GM20000 (cell line): Measurements from ENCODE around the gene SCYGR1.
"Not testable (repeated sequence)": the region's sequence is repeated elsewhere in the genome, so short reads cannot be mapped to it uniquely, and the experiment has no call there.

Experiments used
- DNase-seq: peaks from one replicate; pipeline ENCODE4 v3.0.0; 2012; ENCODE audit warnings: low spot score
- TF ChIP-seq, protein P1 (sequence below): IDR thresholded peaks from 2 replicates; pipeline ENCODE4 v1.5.1; 2012; ENCODE audit warnings: mild to moderate bottlenecking, control low read depth; ENCODE audit errors: extremely low read depth, missing control alignments

SCYGR1 gene, protein sequence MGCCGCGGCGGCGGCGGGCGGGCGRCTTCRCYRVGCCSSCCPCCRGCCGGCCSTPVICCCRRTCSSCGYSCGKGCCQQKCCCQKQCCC

DNA sequence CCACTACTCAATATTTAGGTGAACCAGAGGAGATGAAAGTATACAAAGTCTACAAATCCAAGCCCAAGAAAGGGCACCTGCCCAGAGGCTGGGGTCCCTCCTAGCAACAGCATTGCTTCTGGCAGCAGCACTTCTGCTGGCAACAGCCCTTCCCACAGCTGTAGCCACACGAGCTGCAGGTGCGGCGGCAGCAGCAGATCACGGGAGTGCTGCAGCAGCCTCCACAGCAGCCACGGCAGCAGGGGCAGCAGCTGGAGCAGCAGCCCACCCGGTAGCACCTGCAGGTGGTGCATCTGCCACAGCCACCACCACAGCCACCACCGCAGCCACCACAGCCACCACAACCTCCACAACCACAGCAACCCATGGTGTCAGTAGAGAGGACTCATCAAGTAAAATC lies at the start of gene SCYGR1:
SCYGR1 (minus strand) TSS at position 367 of the 400 bp plus-strand sequence; CDS start at position 367, 0 bp downstream.
- DNase-seq: not testable (repeated sequence)

DNA sequence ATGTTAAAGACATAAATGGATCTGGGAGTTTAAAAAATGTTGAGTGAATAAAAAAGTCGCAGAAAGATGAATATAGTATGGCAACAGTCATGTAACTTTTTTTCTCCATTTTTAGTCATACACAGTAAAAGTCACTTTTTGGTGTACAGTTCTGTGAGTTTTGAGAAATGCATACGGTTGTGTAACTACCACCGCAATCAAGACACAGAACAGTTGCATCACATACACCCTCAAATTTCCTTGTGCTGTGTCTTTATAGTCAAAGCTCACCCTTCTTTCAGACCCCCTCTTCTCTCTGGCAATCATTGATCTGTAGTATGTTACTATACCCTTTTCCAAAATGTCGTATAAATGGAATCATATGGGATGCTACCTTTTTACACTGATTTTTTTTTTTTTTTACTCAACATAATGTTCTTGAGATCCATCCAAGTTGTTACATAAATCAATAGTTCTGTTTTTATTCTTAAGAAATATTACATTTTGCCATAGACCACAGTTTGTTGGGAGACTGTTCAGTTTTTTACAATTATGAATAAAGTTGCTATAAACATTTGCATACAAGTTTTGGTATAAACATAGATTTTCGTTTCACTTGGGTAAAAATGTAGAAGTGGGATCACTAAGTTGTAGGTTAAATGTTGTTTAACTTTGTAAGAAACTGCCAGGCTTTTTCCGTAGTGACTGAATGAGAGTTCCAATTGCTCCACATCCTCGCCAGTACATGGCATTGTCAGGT lies 48.9 kb upstream of the SCYGR1 start:
- TF ChIP-seq, protein P1, sequence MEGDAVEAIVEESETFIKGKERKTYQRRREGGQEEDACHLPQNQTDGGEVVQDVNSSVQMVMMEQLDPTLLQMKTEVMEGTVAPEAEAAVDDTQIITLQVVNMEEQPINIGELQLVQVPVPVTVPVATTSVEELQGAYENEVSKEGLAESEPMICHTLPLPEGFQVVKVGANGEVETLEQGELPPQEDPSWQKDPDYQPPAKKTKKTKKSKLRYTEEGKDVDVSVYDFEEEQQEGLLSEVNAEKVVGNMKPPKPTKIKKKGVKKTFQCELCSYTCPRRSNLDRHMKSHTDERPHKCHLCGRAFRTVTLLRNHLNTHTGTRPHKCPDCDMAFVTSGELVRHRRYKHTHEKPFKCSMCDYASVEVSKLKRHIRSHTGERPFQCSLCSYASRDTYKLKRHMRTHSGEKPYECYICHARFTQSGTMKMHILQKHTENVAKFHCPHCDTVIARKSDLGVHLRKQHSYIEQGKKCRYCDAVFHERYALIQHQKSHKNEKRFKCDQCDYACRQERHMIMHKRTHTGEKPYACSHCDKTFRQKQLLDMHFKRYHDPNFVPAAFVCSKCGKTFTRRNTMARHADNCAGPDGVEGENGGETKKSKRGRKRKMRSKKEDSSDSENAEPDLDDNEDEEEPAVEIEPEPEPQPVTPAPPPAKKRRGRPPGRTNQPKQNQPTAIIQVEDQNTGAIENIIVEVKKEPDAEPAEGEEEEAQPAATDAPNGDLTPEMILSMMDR: no peak
- no peak for DNase-seq

DNA sequence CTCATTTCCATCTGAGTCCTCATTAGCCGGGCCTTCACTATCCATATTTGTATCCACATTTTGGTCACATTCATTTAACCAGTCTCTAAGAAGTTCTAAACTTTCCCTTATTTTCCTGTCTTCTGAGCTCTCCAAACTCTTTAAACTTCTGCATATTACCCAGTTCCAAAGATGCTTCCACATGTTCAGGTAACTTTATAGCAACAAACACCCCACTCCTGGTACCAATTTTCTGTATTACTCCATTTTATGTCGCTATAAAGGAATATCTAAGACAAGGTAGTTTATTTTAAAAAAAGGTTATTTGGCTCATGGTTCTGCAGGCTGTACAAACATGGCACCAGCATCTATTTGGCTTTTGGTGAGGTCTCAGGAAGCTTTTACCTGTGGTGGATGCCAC lies 45.4 kb upstream of the SCYGR1 start:
- DNase-seq: no peak

DNA sequence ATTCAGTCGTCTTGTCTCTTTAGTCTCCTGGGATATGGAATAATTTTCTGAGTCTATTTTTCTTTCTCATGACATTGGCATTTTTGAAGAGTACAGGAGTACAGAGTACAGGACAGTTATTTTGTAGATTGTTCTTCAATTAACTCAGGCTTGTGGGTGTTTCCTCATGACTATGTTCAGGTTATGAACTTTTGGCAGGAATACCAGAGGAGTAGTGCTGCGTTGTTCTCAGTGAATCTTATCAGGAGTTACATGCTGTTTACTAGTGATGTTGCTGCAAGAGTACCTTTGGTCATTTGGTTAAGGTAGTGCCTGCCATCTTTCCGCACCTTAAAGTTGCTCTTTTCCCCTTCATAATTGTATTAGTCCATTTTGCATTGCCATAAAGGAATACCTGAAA lies 42.9 kb upstream of the SCYGR1 start:
- TF ChIP-seq, protein P1: no peak
- DNase-seq: no peak

More for the DNA sequence above, 45.4 kb upstream of the SCYGR1 start:
- TF ChIP-seq, protein P1: no peak

DNA sequence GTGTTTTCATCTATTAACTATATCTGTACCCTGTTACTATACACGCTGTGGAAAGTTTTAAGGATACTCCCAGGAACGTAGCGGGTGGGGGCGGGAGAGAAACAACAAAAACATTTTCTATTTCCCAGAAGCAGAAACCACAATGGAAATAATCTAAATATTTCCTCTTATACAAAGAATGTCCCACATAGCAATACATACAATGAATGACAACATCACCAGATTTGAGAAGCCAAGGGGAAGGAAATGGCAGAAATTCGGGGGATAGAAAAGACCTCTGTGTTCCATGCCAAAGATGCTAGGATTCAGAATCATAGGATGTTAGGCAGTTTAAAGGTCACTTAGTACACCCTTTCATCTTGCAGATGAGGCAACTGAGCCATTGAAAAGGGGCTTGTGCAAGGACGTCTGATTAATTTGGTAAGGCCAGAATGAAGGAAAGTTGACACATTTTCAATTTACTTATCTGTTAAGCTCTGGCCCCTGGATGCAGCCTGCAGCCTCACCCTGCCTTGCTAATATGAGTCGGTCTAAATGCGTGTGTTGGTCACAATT lies 41.1 kb upstream of the SCYGR1 start:
- DNase-seq: no peak
- TF ChIP-seq, protein P1: no peak

DNA sequence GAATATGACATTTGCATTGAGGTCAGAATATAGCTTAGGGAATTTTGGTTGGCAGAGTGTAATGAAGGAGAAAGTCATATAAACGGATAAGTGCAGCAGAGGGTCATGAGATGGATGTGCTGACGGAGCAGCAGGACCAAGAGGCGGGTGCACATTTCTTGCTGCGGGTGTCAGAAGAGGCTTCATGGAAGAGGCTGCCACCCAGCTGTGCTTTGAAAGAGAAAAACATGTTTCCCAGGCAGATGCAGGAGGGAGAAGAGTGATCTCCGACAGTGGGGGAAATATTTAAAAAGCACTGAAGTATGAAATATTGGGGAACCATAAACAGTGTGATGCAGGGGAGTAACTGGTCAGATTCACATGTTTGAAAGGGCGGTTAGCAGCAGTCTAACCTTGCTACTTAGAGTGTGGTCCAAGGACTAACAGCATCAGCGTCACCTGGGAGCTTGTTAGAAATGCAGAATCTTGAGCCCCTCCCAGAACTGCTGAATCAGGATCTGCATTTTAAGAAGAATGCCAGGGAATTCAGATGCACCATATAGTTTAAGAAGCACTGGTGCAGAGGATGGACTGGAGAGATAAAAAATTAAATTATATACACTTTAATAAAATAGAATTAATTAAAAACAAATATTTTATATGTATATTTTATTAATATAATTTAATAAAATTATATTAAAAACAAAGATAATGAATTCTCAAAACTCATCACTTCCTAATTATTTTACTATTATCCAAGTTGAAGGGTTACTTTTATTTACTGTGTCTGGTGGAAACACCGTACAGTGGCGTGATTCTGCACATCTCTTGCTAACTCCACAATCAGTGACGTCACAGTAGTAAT lies 36.1 kb upstream of the SCYGR1 start:
- TF ChIP-seq, protein P1: no peak

DNA sequence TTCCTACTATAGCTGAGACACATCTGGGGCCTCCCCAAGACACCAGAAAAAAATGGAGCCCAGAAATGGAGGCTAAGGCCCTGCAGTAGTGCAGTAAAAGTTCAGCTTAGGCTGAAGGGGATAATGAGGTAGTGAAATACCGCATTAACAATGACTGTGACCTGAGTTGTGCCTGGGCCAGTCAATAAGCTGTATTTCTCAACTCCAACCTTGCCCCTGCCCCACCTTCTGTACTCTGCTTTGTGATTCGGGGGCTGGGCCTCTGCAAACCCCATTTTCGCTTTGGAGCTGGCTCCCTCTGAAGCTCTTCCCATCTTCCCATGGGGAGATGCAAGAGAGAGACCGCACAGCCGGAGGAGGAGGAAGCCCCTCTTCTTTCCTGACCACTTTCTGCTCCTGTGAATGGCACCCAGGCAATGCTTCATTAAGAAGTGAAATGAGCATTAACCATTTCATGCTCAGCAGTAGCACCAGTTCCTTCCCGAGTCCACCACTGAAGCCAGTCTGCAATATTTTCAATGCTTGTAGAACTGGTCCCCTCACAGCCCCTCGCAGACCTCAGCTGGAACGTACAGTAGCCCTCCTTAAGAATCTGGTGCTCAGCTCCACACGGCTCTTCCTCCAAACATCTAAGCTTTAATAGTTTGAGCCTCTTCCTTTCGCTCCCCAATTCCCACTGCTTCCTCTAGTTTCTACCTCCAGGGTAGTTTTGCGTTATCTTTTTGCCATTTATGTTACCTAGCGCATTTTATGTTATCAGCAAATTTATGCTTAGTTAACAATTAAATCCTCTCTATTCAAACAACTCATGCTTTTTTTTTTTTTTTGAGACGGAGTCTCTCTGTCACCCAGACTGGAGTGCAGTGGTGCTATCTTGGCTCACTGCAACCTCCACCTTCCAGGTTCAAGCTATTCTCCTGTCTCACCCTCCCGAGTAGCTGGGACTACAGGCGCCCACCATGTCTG lies 32.6 kb upstream of the SCYGR1 start:
- DNase-seq: no peak
- TF ChIP-seq, protein P1: no peak

More for the DNA sequence above, 36.1 kb upstream of the SCYGR1 start:
- DNase-seq: no peak
